CD4-positive, alpha-beta T cell (primary cell): ENCODE results near the gene PDZRN3. TPM values are rescaled to one million over a fixed set of nuclear protein-coding genes. Genes with fewer than 3 reads are reported as not detected.

Experiments
- ATAC-seq: fragments of 200-7000 bp; cut with Tn5 transposase; one replicate; pipeline ENCODE4 v1.10.0; 2022; ENCODE audit warnings: mild to moderate bottlenecking; ENCODE audit not compliant: poor library complexity
- CTCF ChIA-PET: fragments of 350-600 bp; sonication (Branson Sonifier 250); formaldehyde crosslinking; loops from one replicate; lab custom pipeline; 2021; ENCODE audit warnings: antibody characterized with exemption, inconsistent platforms; lab: Charles Lee
- POLR2A ChIA-PET: fragments of 350-600 bp; sonication (Branson Sonifier 250); formaldehyde crosslinking; loops from one replicate; lab custom pipeline; 2021; ENCODE audit warnings: antibody characterized with exemption, inconsistent platforms; lab: Charles Lee
- DNase-seq, 14 experiments: peaks; one replicate each; pipeline ENCODE4 v3.0.0-alpha.2; 2013 to 2020; ENCODE audit warnings: mixed read lengths in 2 of 14
- H3K27ac ChIP-seq, 2 donors: one replicate each; pipeline versions ENCODE4 v1.5.1 to v1.7.0; 2013; ENCODE audit warnings: low read length in 2 of 2, low read depth in 1 of 2, mild to moderate bottlenecking in 1 of 2
- H3K27me3 ChIP-seq, 2 experiments: 1 replicate in 1 of 2; 2 replicates in 1 of 2; pipeline versions ENCODE4 v1.6.1 to v1.7.0; 2013; ENCODE audit warnings: low read length in 2 of 2, control low read depth in 1 of 2, mild to moderate bottlenecking in 1 of 2, moderate library complexity in 1 of 2; ENCODE audit not compliant: insufficient read depth in 2 of 2, control insufficient read depth in 1 of 2
- H3K36me3 ChIP-seq: one replicate; pipeline ENCODE4 v1.6.1; 2013; ENCODE audit warnings: low read length, control low read depth; ENCODE audit not compliant: insufficient read depth
- H3K4me1 ChIP-seq: one replicate; pipeline ENCODE4 v1.6.1; 2013; ENCODE audit warnings: low read length, control low read depth; ENCODE audit not compliant: insufficient read depth
- H3K4me3 ChIP-seq: one replicate; pipeline ENCODE4 v1.5.1; 2013; ENCODE audit warnings: mild to moderate bottlenecking, low read length, moderate library complexity
- H3K9me3 ChIP-seq, 2 experiments: 1 replicate in 1 of 2; 2 replicates in 1 of 2; pipeline versions ENCODE4 v1.6.1 to v1.7.0; 2013; ENCODE audit warnings: low read length in 2 of 2, mild to moderate bottlenecking in 2 of 2, control low read depth in 1 of 2, moderate library complexity in 1 of 2; ENCODE audit not compliant: control insufficient read depth in 1 of 2, insufficient read depth in 1 of 2
- H3K27ac Mint-ChIP-seq: one replicate; pipeline ENCODE4 v1.8.0; 2020; ENCODE audit warnings: mixed read lengths
- H3K27me3 Mint-ChIP-seq: one replicate; pipeline ENCODE4 v1.8.0; 2021; ENCODE audit warnings: mixed read lengths
- H3K36me3 Mint-ChIP-seq: one replicate; pipeline ENCODE4 v1.8.0; 2021; ENCODE audit warnings: low read depth, mixed read lengths
- H3K4me1 Mint-ChIP-seq: one replicate; pipeline ENCODE4 v1.8.0; 2021; ENCODE audit warnings: low read depth, mixed read lengths
- H3K4me3 Mint-ChIP-seq: one replicate; pipeline ENCODE4 v1.8.0; 2020; ENCODE audit warnings: mild to moderate bottlenecking, mixed read lengths
- H3K9me3 Mint-ChIP-seq: one replicate; pipeline ENCODE4 v1.8.0; 2020; ENCODE audit warnings: mixed read lengths
- intact Hi-C, 2 experiments: fragments of 100-400 bp; cut with DNase I in 1 of 2; cut with micrococcal nuclease in 1 of 2; formaldehyde crosslinking; loops; one replicate each; pipeline versions ENCODE4 v1.15.1 to v1.9.0; 2023 to 2025; cut with DNase I, micrococcal nuclease
- total RNA-seq, 174 experiments: library from RNA in 2 of 174; stranded (reverse) in 2 of 174; gene quantifications; one replicate each; pipeline ENCODE4 v1.2.3 and lab custom pipeline; 2021 to 2026
- TF ChIP-seq, protein P1 (sequence below): fragments of 200-600 bp; IDR thresholded peaks from one replicate; pipeline ENCODE4 v1.8.0; 2022; ENCODE audit warnings: antibody characterized with exemption, mild to moderate bottlenecking

The PDZRN3 gene
- total RNA-seq, 2 experiments from 2014 or later: not detected

DNA sequence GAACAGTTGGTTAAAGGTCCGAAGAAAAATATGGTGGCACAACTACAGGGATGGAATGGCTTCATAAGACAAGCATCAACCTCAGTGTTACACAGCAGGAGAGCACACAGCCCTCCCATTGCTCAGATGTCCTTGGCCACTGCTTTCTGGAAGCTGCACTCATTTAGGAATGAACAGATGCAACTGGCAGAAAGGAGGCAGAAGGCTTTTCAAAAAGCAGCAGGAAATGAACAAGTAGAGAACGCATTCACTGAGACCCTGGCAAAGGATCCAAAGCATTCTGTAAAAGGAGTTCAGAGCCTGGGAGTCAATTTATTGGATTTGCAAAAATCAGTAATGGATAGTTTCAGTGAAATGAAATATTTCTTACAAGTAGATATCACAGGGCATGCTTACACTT is 101.1 kb downstream of the PDZRN3 start:
- H3K27me3 ChIP-seq: peaks cover 0 to 5% of the 10 kb centered on the region in 2 experiments
- ATAC-seq: no peak
- CTCF ChIA-PET: no interaction called here
- H3K4me1 ChIP-seq: no peaks in the 10 kb centered on the region
- POLR2A ChIA-PET: no interaction called here
- no peak overlapping the region for H3K4me3 ChIP-seq
- Mint-ChIP-seq H3K4me1 (no peaks in the 10 kb centered on the region), H3K27me3 (peaks cover 14% of the 10 kb centered on the region), H3K27ac (no peak overlapping the region), H3K4me3 (no peak overlapping the region), H3K9me3 (no peaks in the 10 kb centered on the region), H3K36me3 (no peaks in the 10 kb centered on the region)
- TF ChIP-seq, protein P1, sequence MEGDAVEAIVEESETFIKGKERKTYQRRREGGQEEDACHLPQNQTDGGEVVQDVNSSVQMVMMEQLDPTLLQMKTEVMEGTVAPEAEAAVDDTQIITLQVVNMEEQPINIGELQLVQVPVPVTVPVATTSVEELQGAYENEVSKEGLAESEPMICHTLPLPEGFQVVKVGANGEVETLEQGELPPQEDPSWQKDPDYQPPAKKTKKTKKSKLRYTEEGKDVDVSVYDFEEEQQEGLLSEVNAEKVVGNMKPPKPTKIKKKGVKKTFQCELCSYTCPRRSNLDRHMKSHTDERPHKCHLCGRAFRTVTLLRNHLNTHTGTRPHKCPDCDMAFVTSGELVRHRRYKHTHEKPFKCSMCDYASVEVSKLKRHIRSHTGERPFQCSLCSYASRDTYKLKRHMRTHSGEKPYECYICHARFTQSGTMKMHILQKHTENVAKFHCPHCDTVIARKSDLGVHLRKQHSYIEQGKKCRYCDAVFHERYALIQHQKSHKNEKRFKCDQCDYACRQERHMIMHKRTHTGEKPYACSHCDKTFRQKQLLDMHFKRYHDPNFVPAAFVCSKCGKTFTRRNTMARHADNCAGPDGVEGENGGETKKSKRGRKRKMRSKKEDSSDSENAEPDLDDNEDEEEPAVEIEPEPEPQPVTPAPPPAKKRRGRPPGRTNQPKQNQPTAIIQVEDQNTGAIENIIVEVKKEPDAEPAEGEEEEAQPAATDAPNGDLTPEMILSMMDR: no peak
- no peaks in the 10 kb centered on the region for H3K36me3 ChIP-seq
- H3K9me3 ChIP-seq: peaks cover 0 to 4% of the 10 kb centered on the region in 2 experiments
- no peak for DNase-seq
- no peak overlapping the region for H3K27ac ChIP-seq
- intact Hi-C loops: no loop called here

DNA sequence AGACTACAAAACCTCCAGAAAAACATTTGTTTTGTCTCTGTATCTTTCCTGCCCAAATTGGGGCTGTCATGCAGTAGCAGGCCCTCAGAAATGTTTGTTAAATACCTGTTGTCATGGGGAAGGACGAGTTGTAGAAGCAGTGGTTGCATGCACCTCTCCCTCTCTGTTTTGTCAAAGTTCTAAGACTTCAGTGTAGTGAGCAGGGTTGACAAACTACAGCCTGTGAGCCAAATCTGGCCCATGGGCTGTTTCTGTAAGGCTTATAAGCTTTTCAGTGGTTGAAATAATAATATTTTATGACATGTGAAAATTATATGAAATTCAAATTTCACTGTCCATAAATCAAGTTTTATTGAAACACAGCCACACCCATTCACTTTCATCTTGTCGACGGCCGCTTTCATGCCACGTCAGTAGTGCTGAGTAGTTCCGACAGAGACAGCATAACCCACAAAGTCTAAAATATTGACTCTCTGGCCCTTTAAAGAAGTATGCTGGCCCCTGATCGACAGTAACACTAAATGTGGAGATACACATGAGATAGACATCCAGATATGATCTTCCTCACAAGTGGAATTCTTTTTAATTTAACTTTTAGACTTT is 102.9 kb downstream of the PDZRN3 start:
- Histone ChIP-seq H3K36me3 (no peaks in the 10 kb centered on the region), H3K4me1 (no peaks in the 10 kb centered on the region), H3K27me3 (peaks cover 0 to 5% of the 10 kb centered on the region in 2 experiments), H3K27ac (no peak overlapping the region), H3K9me3 (peaks cover 0 to 4% of the 10 kb centered on the region in 2 experiments), H3K4me3 (no peak overlapping the region)
- Mint-ChIP-seq H3K4me3 (no peak overlapping the region), H3K27me3 (peaks cover 14% of the 10 kb centered on the region), H3K4me1 (no peaks in the 10 kb centered on the region), H3K36me3 (no peaks in the 10 kb centered on the region), H3K27ac (no peak overlapping the region), H3K9me3 (no peaks in the 10 kb centered on the region)
- no peak for DNase-seq
- no peak for ATAC-seq
- POLR2A ChIA-PET: no interaction called here
- intact Hi-C loops: no loop called here
- CTCF ChIA-PET: no interaction called here
- TF ChIP-seq, protein P1: no peak

DNA sequence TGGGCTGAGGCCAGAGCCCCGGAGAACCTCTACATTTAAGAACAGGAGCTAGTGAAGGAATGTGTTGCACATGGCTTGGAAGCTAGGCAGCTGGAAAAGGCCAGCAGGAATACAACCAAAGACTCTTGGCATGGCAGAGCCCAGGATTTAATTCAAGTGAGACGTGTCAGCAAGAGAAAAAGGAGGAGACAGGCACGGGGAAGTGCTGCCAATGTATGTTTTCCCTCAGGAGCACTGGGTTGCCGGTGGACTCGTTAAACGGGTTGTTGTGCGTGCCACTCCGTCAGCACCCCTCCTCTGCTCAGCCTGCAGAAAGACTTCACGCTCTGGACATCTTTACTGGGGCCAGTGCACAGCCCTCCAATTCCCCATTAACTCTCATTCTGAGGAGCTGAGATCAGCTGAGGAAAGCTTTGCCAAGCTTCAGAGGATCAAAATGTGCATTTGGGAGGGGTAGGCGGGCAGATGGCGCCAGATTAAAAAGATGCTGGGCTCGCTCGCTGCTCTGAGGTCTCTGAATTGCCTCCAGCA is 103.7 kb downstream of the PDZRN3 start:
- Mint-ChIP-seq H3K9me3 (no peaks in the 10 kb centered on the region), H3K27ac (no peak overlapping the region), H3K4me3 (no peak overlapping the region), H3K36me3 (no peaks in the 10 kb centered on the region), H3K4me1 (no peaks in the 10 kb centered on the region), H3K27me3 (peaks cover 10% of the 10 kb centered on the region)
- DNase-seq (no peak), ATAC-seq (no peak)
- POLR2A ChIA-PET: no interaction called here
- Histone ChIP-seq H3K27ac (no peak overlapping the region), H3K4me3 (no peak overlapping the region), H3K27me3 (peaks cover 0 to 5% of the 10 kb centered on the region in 2 experiments), H3K9me3 (peaks cover 0 to 4% of the 10 kb centered on the region in 2 experiments), H3K4me1 (no peaks in the 10 kb centered on the region), H3K36me3 (no peaks in the 10 kb centered on the region)
- TF ChIP-seq, protein P1: no peak
- intact Hi-C loops: no loop called here
- CTCF ChIA-PET: no interaction called here
